Panc1 (cell line): ENCODE measurements around the gene LRRK1. TPM values are rescaled to one million over a fixed set of nuclear protein-coding genes. Genes with fewer than 3 reads are reported as not detected.
"Not testable (repeated sequence)": the region's sequence is repeated elsewhere in the genome, so short reads cannot be mapped to it uniquely, and the experiment has no call there.

Experiments
- ATAC-seq: fragments of 200-7000 bp; cut with Tn5 transposase; 2 replicates; pipeline ENCODE4 v1.9.1; 2020; ENCODE audit warnings: mild to moderate bottlenecking, moderate library complexity
- BruUV-seq: library from RNA; stranded (reverse); fragments of 400-500 nt; replicated peaks from 2 replicates; lab custom pipeline; 2021; lab: Mats Ljungman, UMichigan
- CTCF ChIA-PET: fragments of 300-600 bp; sonication (Branson Sonifier 250); formaldehyde crosslinking; loops from one replicate; lab custom pipeline; 2022; ENCODE audit warnings: antibody characterized with exemption; lab: Charles Lee
- POLR2A ChIA-PET: fragments of 300-600 bp; sonication (Branson Sonifier 250); formaldehyde crosslinking; loops from one replicate; lab custom pipeline; 2022; ENCODE audit warnings: antibody characterized with exemption; lab: Charles Lee
- DNase-seq: peaks from one replicate; pipeline ENCODE4 v3.0.0-alpha.2; 2010; ENCODE audit warnings: low read depth, low spot score
- H3K27ac ChIP-seq: 2 replicates; pipeline ENCODE4 v1.5.1; 2011; ENCODE audit warnings: mild to moderate bottlenecking, low read length, inconsistent platforms
- H3K27me3 ChIP-seq: fragments of 200-500 bp; sonication (Bioruptor generic); 2 replicates; pipeline ENCODE4 v1.6.0; 2014; ENCODE audit warnings: low read length, inconsistent platforms; ENCODE audit not compliant: control insufficient read depth, insufficient read depth
- H3K36me3 ChIP-seq: fragments of 200-500 bp; sonication (Bioruptor generic); 2 replicates; pipeline ENCODE4 v1.5.1; 2014; ENCODE audit warnings: inconsistent platforms, mild to moderate bottlenecking, low read length, moderate library complexity; ENCODE audit not compliant: control insufficient read depth, insufficient read depth
- H3K4me1 ChIP-seq: 2 replicates; pipeline ENCODE4 v1.5.1; 2011; ENCODE audit warnings: inconsistent platforms, mild to moderate bottlenecking, low read length, moderate library complexity; ENCODE audit not compliant: control insufficient read depth, insufficient read depth
- H3K4me3 ChIP-seq, 2 experiments: 2 replicates each; pipeline ENCODE4 v1.5.1; 2011 to 2012; ENCODE audit warnings: low read depth in 2 of 2, low read length in 2 of 2, mild to moderate bottlenecking in 2 of 2, inconsistent platforms in 1 of 2, moderate library complexity in 1 of 2
- H3K9me3 ChIP-seq: fragments of 200-500 bp; sonication (Bioruptor generic); 2 replicates; pipeline ENCODE4 v1.5.1; 2014; ENCODE audit warnings: low read depth, mild to moderate bottlenecking, inconsistent platforms, low read length, moderate library complexity; ENCODE audit not compliant: control insufficient read depth, insufficient read depth
- POLR2AphosphoS5 ChIP-seq: IDR thresholded peaks from 2 replicates; pipeline ENCODE4 v1.6.1; 2012; ENCODE audit warnings: mild to moderate bottlenecking, low read depth, low read length, moderate library complexity
- SIN3A ChIP-seq: IDR thresholded peaks from 2 replicates; pipeline ENCODE4 v1.6.1; 2012; ENCODE audit warnings: low read depth, mild to moderate bottlenecking, low read length, moderate library complexity, borderline replicate concordance; ENCODE audit not compliant: insufficient read depth
- TCF7L2 ChIP-seq: IDR thresholded peaks from 2 replicates; pipeline ENCODE4 v1.6.1; 2011; ENCODE audit warnings: mild to moderate bottlenecking, low read depth, low read length, inconsistent platforms
- in situ Hi-C: cut with HindIII; loops from 2 replicates; pipeline ENCODE4 v1.10.0; 2016; ENCODE audit warnings: low sequenced_read_pairs, low pct_unique_long_range_greater_than_20kb
- intact Hi-C: fragments of 100-400 bp; cut with micrococcal nuclease; formaldehyde crosslinking; loops from one replicate; pipeline ENCODE4 v1.10.0; 2022; ENCODE audit not compliant: unreplicated experiment
- total RNA-seq: library from RNA; stranded (reverse); gene quantifications from one replicate; pipeline ENCODE4 v1.2.1, GENCODE V29; 2021; ENCODE audit not compliant: unreplicated experiment
- TF ChIP-seq, protein P1 (sequence below), 2 experiments: IDR thresholded peaks; 2 replicates each; pipeline ENCODE4 v1.6.1; 2011 to 2012; ENCODE audit warnings: low read depth in 2 of 2, control low read depth in 1 of 2, low read length in 1 of 2, mild to moderate bottlenecking in 1 of 2, moderate library complexity in 1 of 2; ENCODE audit not compliant: insufficient read depth in 1 of 2
- TF ChIP-seq, protein P2 (sequence below): fragments of 450-650 bp; IDR thresholded peaks from 2 replicates; pipeline ENCODE4 v1.5.1; 2017; ENCODE audit warnings: mild to moderate bottlenecking

The LRRK1 gene
- total RNA-seq, 1 experiment from 2014 or later: 88.0 TPM

DNA sequence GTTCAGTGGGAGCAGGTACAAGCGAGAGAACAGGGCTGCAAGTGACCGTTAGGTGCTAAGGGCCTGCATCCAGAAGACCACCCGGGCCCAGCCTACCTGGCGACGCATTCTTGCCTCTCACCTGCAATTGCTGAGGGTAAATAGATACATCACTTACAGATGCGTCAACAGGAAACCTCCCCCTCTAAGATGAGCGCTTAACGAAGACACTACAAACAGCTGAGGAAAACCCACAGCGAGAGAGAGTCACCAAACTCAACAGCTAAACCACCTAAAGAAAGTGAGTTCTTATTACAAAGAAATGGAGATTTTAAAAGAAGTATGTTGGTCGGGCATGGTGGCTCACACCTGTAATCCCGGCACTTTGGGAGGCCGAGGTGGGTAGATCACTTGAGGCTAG is 174.8 kb downstream of the LRRK1 start:
- H3K27me3 ChIP-seq: no peaks in the 10 kb centered on the region
- H3K4me3 ChIP-seq: no peak overlapping the region
- no TSS peak for BruUV-seq
- H3K4me1 ChIP-seq: 0 out of 2 replicates have a peak, but pooled peaks cover 7% of the 10 kb centered on the region
- H3K36me3 ChIP-seq: no peaks in the 10 kb centered on the region
- POLR2A ChIA-PET: no interaction called here
- in situ Hi-C loops (no loop called here), intact Hi-C loops (no loop called here)
- no peak for TF ChIP-seq TCF7L2
- TF ChIP-seq SIN3A: no peak
- TF ChIP-seq POLR2AphosphoS5: no peak
- TF ChIP-seq, protein P1, sequence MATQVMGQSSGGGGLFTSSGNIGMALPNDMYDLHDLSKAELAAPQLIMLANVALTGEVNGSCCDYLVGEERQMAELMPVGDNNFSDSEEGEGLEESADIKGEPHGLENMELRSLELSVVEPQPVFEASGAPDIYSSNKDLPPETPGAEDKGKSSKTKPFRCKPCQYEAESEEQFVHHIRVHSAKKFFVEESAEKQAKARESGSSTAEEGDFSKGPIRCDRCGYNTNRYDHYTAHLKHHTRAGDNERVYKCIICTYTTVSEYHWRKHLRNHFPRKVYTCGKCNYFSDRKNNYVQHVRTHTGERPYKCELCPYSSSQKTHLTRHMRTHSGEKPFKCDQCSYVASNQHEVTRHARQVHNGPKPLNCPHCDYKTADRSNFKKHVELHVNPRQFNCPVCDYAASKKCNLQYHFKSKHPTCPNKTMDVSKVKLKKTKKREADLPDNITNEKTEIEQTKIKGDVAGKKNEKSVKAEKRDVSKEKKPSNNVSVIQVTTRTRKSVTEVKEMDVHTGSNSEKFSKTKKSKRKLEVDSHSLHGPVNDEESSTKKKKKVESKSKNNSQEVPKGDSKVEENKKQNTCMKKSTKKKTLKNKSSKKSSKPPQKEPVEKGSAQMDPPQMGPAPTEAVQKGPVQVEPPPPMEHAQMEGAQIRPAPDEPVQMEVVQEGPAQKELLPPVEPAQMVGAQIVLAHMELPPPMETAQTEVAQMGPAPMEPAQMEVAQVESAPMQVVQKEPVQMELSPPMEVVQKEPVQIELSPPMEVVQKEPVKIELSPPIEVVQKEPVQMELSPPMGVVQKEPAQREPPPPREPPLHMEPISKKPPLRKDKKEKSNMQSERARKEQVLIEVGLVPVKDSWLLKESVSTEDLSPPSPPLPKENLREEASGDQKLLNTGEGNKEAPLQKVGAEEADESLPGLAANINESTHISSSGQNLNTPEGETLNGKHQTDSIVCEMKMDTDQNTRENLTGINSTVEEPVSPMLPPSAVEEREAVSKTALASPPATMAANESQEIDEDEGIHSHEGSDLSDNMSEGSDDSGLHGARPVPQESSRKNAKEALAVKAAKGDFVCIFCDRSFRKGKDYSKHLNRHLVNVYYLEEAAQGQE (IDR thresholded peaks at IDR 0.05; ENCODE audit: insufficient read depth in 1 of 2, low read depth in 2 of 2, low read length in 1 of 2): no peak
- TF ChIP-seq, protein P2, sequence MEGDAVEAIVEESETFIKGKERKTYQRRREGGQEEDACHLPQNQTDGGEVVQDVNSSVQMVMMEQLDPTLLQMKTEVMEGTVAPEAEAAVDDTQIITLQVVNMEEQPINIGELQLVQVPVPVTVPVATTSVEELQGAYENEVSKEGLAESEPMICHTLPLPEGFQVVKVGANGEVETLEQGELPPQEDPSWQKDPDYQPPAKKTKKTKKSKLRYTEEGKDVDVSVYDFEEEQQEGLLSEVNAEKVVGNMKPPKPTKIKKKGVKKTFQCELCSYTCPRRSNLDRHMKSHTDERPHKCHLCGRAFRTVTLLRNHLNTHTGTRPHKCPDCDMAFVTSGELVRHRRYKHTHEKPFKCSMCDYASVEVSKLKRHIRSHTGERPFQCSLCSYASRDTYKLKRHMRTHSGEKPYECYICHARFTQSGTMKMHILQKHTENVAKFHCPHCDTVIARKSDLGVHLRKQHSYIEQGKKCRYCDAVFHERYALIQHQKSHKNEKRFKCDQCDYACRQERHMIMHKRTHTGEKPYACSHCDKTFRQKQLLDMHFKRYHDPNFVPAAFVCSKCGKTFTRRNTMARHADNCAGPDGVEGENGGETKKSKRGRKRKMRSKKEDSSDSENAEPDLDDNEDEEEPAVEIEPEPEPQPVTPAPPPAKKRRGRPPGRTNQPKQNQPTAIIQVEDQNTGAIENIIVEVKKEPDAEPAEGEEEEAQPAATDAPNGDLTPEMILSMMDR: no peak
- ATAC-seq: no peak
- DNase-seq: no peak
- no peaks in the 10 kb centered on the region for H3K9me3 ChIP-seq
- CTCF ChIA-PET: no interaction called here
- H3K27ac ChIP-seq: no peak overlapping the region

DNA sequence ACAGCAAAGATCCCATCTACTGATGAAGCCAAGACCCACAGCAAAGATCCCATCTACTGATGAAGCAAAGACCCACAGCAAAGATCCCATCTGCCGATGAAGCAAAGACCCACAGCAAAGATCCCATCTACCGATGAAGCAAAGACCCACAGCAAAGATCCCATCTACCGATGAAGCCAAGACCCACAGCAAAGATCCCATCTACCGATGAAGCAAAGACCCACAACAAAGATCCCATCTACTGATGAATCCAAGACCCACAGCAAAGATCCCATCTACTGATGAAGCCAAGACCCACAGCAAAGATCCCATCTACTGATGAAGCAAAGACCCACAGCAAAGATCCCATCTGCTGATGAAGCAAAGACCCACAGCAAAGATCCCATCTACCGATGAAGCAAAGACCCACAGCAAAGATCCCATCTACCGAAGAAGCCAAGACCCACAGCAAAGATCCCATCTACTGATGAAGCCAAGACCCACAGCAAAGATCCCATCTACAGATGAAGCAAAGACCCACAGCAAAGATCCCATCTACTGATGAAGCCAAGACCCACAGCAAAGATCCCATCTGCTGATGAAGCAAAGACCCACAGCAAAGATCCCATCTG is 176.7 kb downstream of the LRRK1 start:
- POLR2A ChIA-PET, H3K36me3 ChIP-seq, ATAC-seq, H3K27ac ChIP-seq, H3K9me3 ChIP-seq, H3K4me3 ChIP-seq, CTCF ChIA-PET, H3K27me3 ChIP-seq, in situ Hi-C loops, BruUV-seq, H3K4me1 ChIP-seq, DNase-seq, intact Hi-C loops: not testable (repeated sequence)

DNA sequence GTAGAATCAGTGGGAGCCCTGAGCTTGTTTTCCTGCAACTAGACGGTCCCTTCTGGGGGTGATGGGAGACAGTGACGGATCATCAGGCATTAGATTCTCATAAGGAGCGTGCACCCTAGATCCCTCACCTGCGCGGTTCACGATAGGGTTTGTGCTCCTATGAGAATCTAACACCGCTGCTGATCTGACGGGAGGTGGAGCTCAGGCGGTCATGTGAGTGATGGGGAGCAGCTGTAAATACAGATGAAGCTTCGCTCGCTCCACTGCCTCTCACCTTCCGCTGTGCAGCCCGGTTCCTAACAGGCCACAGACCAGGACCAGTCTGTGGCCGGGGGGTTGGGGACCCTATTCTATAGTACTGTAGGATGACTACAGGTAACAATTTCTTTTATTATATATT is 178.0 kb downstream of the LRRK1 start:
- POLR2A ChIA-PET: no interaction called here

More for the DNA sequence above, 178.0 kb downstream of the LRRK1 start:
- H3K36me3 ChIP-seq: no peaks in the 10 kb centered on the region
- intact Hi-C loops: no loop called here
- no peaks in the 10 kb centered on the region for H3K9me3 ChIP-seq
- no TSS peak for BruUV-seq
- in situ Hi-C loops: no loop called here
- H3K4me1 ChIP-seq: no peaks in the 10 kb centered on the region
- H3K27ac ChIP-seq: no peak overlapping the region
- H3K4me3 ChIP-seq: no peak overlapping the region
- H3K27me3 ChIP-seq: no peaks in the 10 kb centered on the region
- DNase-seq: no peak
- no peak for ATAC-seq
- TF ChIP-seq SIN3A: no peak
- CTCF ChIA-PET: no interaction called here
